LNCAP (cell line): ENCODE data around the gene PSMD14.

ENCODE experiments used
- TF ChIP-seq, protein P1 (sequence below): fragments of 450-650 bp; IDR thresholded peaks from 2 replicates; pipeline ENCODE4 v1.5.1; 2017; ENCODE audit warnings: mild to moderate bottlenecking

Gene PSMD14

DNA sequence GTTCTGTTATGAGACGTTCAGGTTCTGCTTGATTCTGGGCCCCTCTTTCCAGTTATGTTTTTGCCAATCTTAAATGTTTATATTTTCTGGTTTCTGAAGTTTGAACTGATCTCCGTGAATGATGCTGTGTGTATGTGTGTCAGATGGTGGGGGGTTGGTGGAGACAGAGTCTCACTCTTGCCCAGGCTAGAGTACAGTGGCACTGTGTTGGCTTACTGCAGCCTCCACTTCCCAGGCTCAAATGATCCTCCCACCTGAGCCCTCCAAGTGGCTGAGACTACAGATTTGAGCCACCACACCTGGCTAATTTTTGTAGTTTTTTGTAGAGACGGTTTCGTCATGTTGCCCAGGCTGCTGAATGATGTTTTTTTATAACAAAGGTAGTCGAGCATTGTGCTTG lies 45.9 kb downstream of the PSMD14 start:
- TF ChIP-seq, protein P1, sequence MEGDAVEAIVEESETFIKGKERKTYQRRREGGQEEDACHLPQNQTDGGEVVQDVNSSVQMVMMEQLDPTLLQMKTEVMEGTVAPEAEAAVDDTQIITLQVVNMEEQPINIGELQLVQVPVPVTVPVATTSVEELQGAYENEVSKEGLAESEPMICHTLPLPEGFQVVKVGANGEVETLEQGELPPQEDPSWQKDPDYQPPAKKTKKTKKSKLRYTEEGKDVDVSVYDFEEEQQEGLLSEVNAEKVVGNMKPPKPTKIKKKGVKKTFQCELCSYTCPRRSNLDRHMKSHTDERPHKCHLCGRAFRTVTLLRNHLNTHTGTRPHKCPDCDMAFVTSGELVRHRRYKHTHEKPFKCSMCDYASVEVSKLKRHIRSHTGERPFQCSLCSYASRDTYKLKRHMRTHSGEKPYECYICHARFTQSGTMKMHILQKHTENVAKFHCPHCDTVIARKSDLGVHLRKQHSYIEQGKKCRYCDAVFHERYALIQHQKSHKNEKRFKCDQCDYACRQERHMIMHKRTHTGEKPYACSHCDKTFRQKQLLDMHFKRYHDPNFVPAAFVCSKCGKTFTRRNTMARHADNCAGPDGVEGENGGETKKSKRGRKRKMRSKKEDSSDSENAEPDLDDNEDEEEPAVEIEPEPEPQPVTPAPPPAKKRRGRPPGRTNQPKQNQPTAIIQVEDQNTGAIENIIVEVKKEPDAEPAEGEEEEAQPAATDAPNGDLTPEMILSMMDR = no peak

DNA sequence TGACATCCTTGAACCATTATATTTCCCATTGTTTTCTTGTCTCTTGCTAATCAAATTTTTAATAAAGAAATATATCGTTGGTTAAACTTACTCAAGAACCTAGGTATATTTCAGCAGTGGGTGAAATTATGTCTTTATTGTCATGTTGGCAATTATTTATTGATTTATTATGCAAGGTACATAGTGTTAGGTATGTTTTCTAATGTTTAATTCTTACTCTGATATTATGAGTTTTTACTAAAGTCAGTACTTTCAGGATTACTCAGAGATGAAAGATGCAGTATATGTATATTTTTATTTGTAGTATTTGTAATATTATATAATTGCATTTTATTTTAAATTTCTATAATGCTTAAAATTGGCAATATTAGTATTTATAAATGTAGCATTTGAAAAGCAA lies 46.9 kb downstream of the PSMD14 start:
- TF ChIP-seq, protein P1 = no peak

DNA sequence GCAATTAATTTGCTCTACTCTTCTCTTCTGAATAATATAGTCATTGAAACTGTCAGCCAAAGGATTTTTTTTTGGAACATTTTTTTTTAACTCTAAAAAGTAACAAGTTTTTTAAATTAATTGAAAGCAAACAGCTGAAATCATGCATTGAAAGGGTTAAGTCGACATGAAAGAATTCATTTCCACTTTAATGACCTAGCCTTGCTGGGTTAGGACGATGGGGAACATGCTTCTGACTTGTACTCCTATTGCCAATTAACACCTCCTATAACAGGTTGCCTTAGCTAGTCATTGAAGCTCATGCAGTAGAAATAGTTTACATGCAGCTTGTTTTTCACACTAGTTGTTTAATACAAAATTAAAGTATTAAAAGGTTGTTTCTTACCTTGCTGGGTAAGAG lies 47.8 kb downstream of the PSMD14 start:
- TF ChIP-seq, protein P1 = no peak

DNA sequence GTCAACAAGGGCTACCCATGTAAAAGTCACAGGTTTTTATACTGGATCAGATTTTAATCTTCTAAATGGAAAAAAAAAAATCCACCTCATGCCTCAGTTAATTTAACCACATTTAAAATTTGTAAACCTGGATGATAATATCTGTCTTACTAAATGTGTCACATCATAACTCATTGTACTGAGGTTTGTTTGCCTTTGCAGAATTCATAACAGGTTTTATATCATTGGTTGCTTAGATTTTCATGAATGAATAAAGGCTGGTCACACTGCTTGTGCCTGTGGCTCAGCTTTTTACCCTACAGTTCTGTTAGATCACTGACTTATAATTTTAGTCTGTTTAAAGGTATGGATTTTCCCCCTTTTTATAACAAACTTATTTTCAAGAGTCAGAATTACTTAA lies 48.9 kb downstream of the PSMD14 start:
- TF ChIP-seq, protein P1 = no peak

DNA sequence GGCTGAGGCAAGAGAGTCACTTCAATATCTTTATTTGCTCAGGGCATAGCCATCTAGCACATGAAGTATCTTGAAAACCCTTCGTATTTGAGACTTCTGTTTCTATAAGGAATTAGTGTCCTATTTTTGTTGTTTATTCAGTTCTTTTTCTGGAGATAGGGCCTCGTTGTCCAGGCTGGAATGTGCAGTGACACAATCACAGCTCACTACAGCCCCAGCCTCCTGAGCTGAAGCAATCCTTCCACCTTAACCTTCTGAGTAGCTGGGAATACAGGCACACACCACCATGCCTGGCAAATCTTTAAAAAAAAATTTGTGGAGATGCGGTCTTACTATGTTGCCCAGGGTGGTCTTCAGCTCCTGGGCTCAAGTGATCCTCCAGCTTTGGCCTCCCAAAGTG lies 50.6 kb downstream of the PSMD14 start:
- TF ChIP-seq, protein P1 = no peak

DNA sequence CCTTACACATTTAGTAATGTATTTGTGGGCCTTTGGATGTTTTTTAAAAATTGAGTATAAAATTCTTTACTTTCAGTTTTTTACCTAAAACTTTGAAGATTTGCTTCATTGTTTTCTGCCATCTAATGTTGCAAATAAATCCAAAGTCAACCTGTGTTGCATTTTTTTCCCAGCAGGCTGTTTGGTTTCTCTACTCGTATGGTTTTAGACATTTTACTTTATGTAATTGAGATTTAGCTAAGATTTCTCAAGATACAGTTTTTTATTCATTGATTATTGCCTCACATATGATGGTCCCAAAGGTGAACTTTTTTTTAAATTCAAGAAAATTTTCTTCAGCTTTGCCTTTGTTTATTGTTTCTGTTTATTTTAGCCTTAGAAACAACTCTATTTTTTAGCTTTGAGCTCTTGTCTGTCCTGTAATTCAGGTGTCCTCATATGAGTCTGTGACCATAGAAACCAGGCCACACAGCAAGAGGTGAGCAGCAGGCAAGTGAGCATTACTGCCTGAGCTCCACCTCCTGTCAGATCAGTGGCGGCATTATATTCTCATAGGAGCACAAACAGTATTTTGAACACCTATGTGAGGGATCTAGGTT lies 54.4 kb downstream of the PSMD14 start:
- TF ChIP-seq, protein P1 = no peak

DNA sequence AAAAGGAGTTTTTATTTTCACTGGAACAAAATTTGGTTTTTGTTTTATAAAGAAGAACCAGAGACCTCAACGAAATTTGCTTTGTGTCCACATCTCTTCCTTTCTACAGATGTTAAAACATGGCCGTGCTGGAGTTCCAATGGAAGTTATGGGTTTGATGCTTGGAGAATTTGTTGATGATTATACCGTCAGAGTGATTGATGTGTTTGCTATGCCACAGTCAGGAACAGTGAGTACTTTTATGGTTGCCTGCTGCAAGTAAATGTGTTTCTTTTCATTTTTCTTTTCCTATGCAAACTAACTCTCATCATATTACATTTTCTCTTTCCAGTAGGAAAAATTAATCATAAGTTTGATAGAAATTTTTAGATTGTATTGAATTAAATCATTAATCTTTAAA lies 59.5 kb downstream of the PSMD14 start:
- TF ChIP-seq, protein P1 = no peak

DNA sequence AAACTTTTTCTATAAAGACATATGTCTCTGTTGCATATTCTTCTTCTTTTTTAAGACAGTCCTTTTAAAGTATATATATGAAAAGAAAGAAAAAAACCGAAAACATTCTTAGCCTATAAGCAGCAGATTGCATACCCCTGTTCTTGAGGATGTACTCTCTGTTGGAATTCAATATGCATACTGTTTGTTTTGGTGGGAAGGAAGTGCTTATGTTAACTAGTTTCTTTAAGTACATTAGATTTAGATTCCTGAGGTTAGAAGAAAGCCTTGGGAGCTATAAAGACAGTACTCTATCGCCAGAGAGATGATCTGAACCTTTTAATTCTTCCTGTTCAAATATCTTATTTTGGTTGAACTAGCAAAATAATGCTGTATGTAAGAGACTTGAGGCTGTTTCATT lies 61.1 kb downstream of the PSMD14 start:
- TF ChIP-seq, protein P1 = no peak
